Subcutaneous abdominal adipose tissue (tissue), 5 donors: Measurements from ENCODE around the gene ZC3HAV1.
"Not testable (repeated sequence)": the region's sequence is repeated elsewhere in the genome, so short reads cannot be mapped to it uniquely, and the experiment has no call there.

Experiments
- H3K27ac ChIP-seq: one replicate; pipeline ENCODE4 v1.7.0; 2013; ENCODE audit warnings: low read depth, mild to moderate bottlenecking, inconsistent platforms, low read length, moderate library complexity
- H3K27me3 ChIP-seq, 5 donors: one replicate each; pipeline ENCODE4 v1.7.0; 2013; ENCODE audit warnings: low read length in 5 of 5, inconsistent platforms in 1 of 5; ENCODE audit not compliant: control insufficient read depth in 5 of 5, insufficient read depth in 4 of 5
- H3K36me3 ChIP-seq, 5 donors: one replicate each; pipeline ENCODE4 v1.7.0; 2013; ENCODE audit warnings: low read length in 5 of 5; ENCODE audit not compliant: control insufficient read depth in 5 of 5, insufficient read depth in 5 of 5
- H3K4me1 ChIP-seq, 5 donors: one replicate each; pipeline ENCODE4 v1.7.0; 2013; ENCODE audit warnings: low read length in 5 of 5, mild to moderate bottlenecking in 3 of 5, moderate library complexity in 1 of 5; ENCODE audit not compliant: control insufficient read depth in 5 of 5, insufficient read depth in 5 of 5
- H3K4me3 ChIP-seq, 5 donors: one replicate each; pipeline ENCODE4 v1.7.0; 2013; ENCODE audit warnings: low read length in 5 of 5, low read depth in 1 of 5
- H3K9ac ChIP-seq, 5 donors: one replicate each; pipeline ENCODE4 v1.7.0; 2013; ENCODE audit warnings: low read length in 5 of 5, mild to moderate bottlenecking in 4 of 5, moderate library complexity in 3 of 5
- H3K9me3 ChIP-seq, 5 donors: one replicate each; pipeline ENCODE4 v1.7.0; 2013; ENCODE audit warnings: low read length in 5 of 5; ENCODE audit not compliant: control insufficient read depth in 5 of 5
- donor health status: healthy.
- donor health status: healthy.
- donor health status: healthy.
- donor health status: healthy.
- donor health status: healthy.

Gene ZC3HAV1

GRCh38 chr7:139077706-139078105, 31.8 kb downstream of the ZC3HAV1 start:
- H3K4me1 ChIP-seq, result peaks cover 0 to 27% (median 3%) of the 10 kb centered on the region in 5 donors
- H3K9me3 ChIP-seq, H3K27me3 ChIP-seq, H3K9ac ChIP-seq, H3K4me3 ChIP-seq, H3K27ac ChIP-seq: not testable (repeated sequence)
- H3K36me3 ChIP-seq, result peaks cover 16 to 76% (median 61%) of the 10 kb centered on the region in 5 donors

GRCh38 chr7:139075871-139076686, 33.4 kb downstream of the ZC3HAV1 start:
- Histone ChIP-seq H3K4me3 (no peak overlapping the region), H3K9ac (no peak overlapping the region), H3K27ac (no peak overlapping the region), H3K4me1 (peaks cover 0 to 27% (median 3%) of the 10 kb centered on the region in 5 donors), H3K36me3 (peaks cover 12 to 84% (median 70%) of the 10 kb centered on the region in 5 donors), H3K27me3 (no peaks in the 10 kb centered on the region), H3K9me3 (no peaks in the 10 kb centered on the region)

GRCh38 chr7:139075031-139075652, 34.4 kb downstream of the ZC3HAV1 start:
- no peak overlapping the region for H3K4me3 ChIP-seq
- H3K27me3 ChIP-seq, result no peaks in the 10 kb centered on the region
- no peak overlapping the region for H3K27ac ChIP-seq
- H3K9me3 ChIP-seq, result no peaks in the 10 kb centered on the region
- H3K4me1 ChIP-seq, result peaks cover 0 to 18% (median 3%) of the 10 kb centered on the region in 5 donors
- H3K9ac ChIP-seq, result peak overlapping the region in 1 of 5 donors; percentile 56
- peaks cover 12 to 77% (median 66%) of the 10 kb centered on the region in 5 donors for H3K36me3 ChIP-seq

GRCh38 chr7:139072796-139073195, 36.7 kb downstream of the ZC3HAV1 start:
- Histone ChIP-seq H3K9ac (peak overlapping the region in 1 of 5 donors; percentile 26), H3K36me3 (peaks cover 8 to 74% (median 64%) of the 10 kb centered on the region in 5 donors), H3K4me3 (no peak overlapping the region), H3K9me3 (no peaks in the 10 kb centered on the region), H3K27ac (no peak overlapping the region), H3K27me3 (no peaks in the 10 kb centered on the region), H3K4me1 (peaks cover 0 to 8% (median 3%) of the 10 kb centered on the region in 5 donors)

GRCh38 chr7:139071680-139072079, 37.8 kb downstream of the ZC3HAV1 start:
- Histone ChIP-seq H3K36me3 (peaks cover 12 to 73% (median 62%) of the 10 kb centered on the region in 5 donors), H3K27ac (no peak overlapping the region), H3K4me3 (no peak overlapping the region), H3K27me3 (no peaks in the 10 kb centered on the region), H3K9ac (no peak overlapping the region), H3K4me1 (peaks cover 0 to 8% (median 3%) of the 10 kb centered on the region in 5 donors), H3K9me3 (no peaks in the 10 kb centered on the region)

- Histone ChIP-seq H3K36me3 (peaks cover 13 to 86% (median 71%) of the 10 kb centered on the region in 5 donors), H3K9me3 (no peaks in the 10 kb centered on the region), H3K4me1 (peaks cover 0 to 4% (median 0%) of the 10 kb centered on the region in 5 donors), H3K9ac (no peak overlapping the region), H3K27ac (no peak overlapping the region), H3K27me3 (no peaks in the 10 kb centered on the region), H3K4me3 (no peak overlapping the region)
Measured at GRCh38 chr7:139068544-139069399, 40.7 kb downstream of the ZC3HAV1 start.

- Histone ChIP-seq H3K9me3 (no peaks in the 10 kb centered on the region), H3K27ac (no peak overlapping the region), H3K9ac (no peak overlapping the region), H3K27me3 (no peaks in the 10 kb centered on the region), H3K4me3 (no peak overlapping the region), H3K4me1 (no peaks in the 10 kb centered on the region), H3K36me3 (peaks cover 21 to 83% (median 68%) of the 10 kb centered on the region in 5 donors)
Measured at GRCh38 chr7:139066315-139066714, 43.2 kb downstream of the ZC3HAV1 start.

GRCh38 chr7:139065323-139065722, 44.2 kb downstream of the ZC3HAV1 start:
- peaks cover 29 to 88% (median 72%) of the 10 kb centered on the region in 5 donors for H3K36me3 ChIP-seq
- no peaks in the 10 kb centered on the region for H3K9me3 ChIP-seq
- no peak overlapping the region for H3K4me3 ChIP-seq
- H3K27me3 ChIP-seq, result no peaks in the 10 kb centered on the region
- H3K9ac ChIP-seq, result no peak overlapping the region
- no peak overlapping the region for H3K27ac ChIP-seq
- H3K4me1 ChIP-seq, result peaks cover 0 to 8% (median 0%) of the 10 kb centered on the region in 5 donors

- H3K36me3 ChIP-seq, result peaks cover 32 to 76% (median 49%) of the 10 kb centered on the region in 5 donors
- H3K27me3 ChIP-seq, result no peaks in the 10 kb centered on the region
- no peak overlapping the region for H3K4me3 ChIP-seq
- no peaks in the 10 kb centered on the region for H3K9me3 ChIP-seq
- H3K27ac ChIP-seq, result no peak overlapping the region
- no peak overlapping the region for H3K9ac ChIP-seq
- H3K4me1 ChIP-seq, result peaks cover 0 to 25% (median 4%) of the 10 kb centered on the region in 5 donors
Measured at GRCh38 chr7:139061416-139061815, 48.1 kb downstream of the ZC3HAV1 start.
